ENCODE data around the gene RBFOX1.

DNA sequence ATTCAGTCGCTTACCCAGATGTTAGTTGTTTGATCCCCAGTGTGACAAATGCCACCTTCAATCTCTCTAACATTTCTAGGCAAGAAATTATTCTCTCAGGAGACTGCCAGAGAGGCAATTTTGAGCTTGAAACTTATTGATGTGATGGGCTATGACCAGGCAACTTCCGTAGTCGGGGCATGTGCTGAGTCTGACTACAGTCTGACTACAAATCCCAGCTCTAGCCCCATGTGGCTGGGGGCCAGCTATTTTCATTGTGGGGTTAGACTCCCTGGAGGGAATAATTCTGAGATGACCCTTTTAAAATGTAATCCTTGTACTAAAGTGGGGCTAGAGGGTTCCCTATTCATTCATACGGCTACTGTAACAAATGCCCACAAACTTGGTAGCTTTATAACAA, 65.9 kb downstream of the RBFOX1 start:
- TF ChIP-seq, protein P1, sequence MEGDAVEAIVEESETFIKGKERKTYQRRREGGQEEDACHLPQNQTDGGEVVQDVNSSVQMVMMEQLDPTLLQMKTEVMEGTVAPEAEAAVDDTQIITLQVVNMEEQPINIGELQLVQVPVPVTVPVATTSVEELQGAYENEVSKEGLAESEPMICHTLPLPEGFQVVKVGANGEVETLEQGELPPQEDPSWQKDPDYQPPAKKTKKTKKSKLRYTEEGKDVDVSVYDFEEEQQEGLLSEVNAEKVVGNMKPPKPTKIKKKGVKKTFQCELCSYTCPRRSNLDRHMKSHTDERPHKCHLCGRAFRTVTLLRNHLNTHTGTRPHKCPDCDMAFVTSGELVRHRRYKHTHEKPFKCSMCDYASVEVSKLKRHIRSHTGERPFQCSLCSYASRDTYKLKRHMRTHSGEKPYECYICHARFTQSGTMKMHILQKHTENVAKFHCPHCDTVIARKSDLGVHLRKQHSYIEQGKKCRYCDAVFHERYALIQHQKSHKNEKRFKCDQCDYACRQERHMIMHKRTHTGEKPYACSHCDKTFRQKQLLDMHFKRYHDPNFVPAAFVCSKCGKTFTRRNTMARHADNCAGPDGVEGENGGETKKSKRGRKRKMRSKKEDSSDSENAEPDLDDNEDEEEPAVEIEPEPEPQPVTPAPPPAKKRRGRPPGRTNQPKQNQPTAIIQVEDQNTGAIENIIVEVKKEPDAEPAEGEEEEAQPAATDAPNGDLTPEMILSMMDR (IDR thresholded peaks at IDR 0.05) = no peak
- TF ChIP-seq POLR2A (IDR thresholded peaks at IDR 0.05) = no peak

Measured in heart left ventricle (tissue), 13 donors.